Measurements from ENCODE around the gene UNC79. TPM values are rescaled to one million over a fixed set of nuclear protein-coding genes. Genes with fewer than 3 reads are reported as not detected.

Gene UNC79
- total RNA-seq, 4 donors from 2014 or later: under 0.01 to 0.23 (median 0.18) TPM

DNA sequence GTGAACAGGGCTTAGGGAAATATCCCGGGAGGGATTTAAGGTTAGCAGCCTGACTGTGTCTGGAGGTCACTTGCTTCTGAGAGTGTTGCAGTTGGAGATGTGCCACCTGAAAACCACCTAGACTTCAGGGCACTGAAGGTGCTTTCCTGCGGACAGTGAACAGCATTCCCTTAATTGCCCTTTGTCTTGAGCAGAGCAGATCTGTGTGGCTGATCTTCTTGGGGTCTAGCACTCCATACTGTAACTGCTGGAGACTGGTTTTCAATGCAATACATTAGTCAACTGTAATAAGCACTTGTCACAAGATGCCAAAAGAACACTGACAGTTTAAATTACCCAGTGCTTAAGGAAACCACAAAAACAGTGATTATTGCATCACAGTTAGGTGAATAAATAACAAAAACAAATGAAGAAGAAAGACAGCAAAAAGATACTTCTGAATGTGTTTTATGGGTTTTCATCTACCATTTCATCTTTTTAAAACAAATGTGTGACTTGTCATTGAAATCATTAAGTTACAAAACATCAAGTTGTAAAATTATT is 245.7 kb downstream of the UNC79 start:
- TF ChIP-seq, protein P1, sequence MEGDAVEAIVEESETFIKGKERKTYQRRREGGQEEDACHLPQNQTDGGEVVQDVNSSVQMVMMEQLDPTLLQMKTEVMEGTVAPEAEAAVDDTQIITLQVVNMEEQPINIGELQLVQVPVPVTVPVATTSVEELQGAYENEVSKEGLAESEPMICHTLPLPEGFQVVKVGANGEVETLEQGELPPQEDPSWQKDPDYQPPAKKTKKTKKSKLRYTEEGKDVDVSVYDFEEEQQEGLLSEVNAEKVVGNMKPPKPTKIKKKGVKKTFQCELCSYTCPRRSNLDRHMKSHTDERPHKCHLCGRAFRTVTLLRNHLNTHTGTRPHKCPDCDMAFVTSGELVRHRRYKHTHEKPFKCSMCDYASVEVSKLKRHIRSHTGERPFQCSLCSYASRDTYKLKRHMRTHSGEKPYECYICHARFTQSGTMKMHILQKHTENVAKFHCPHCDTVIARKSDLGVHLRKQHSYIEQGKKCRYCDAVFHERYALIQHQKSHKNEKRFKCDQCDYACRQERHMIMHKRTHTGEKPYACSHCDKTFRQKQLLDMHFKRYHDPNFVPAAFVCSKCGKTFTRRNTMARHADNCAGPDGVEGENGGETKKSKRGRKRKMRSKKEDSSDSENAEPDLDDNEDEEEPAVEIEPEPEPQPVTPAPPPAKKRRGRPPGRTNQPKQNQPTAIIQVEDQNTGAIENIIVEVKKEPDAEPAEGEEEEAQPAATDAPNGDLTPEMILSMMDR (IDR thresholded peaks at IDR 0.05): no peak
- no peak for TF ChIP-seq POLR2A (IDR thresholded peaks at IDR 0.05; ENCODE audit: low read depth)
- TF ChIP-seq EP300 (IDR thresholded peaks at IDR 0.05): no peak
- TF ChIP-seq POLR2AphosphoS5 (IDR thresholded peaks at IDR 0.05): no peak
- WGBS: 90% methylated on average over 2 of the region's 2 CpGs
- no peaks in the 10 kb centered on the region for H3K4me1 ChIP-seq
- intact Hi-C loops (cut with DNase I): no loop called here
- DNase-seq (ENCODE audit: extremely low spot score): no peak
- no peaks in the 10 kb centered on the region for H3K27me3 ChIP-seq
- H3K36me3 ChIP-seq: no peaks in the 10 kb centered on the region
- H3K9me3 ChIP-seq: no peaks in the 10 kb centered on the region
- H3K27ac ChIP-seq (replicated peaks in 1 of 4): no peak overlapping the region
- H3K4me3 ChIP-seq: no peak overlapping the region

- no peaks in the 10 kb centered on the region for H3K27me3 ChIP-seq
- no peaks in the 10 kb centered on the region for H3K9me3 ChIP-seq
- H3K27ac ChIP-seq (replicated peaks in 1 of 4): no peak overlapping the region
- no peaks in the 10 kb centered on the region for H3K4me1 ChIP-seq
- intact Hi-C loops (cut with DNase I): no loop called here
- TF ChIP-seq EP300 (IDR thresholded peaks at IDR 0.05) (no peak), POLR2AphosphoS5 (IDR thresholded peaks at IDR 0.05) (no peak), POLR2A (IDR thresholded peaks at IDR 0.05; ENCODE audit: low read depth) (no peak)
- no peak overlapping the region for H3K4me3 ChIP-seq
- WGBS: 94% methylated on average over 2 of the region's 2 CpGs
- DNase-seq (ENCODE audit: extremely low spot score): no peak
- H3K36me3 ChIP-seq: no peaks in the 10 kb centered on the region
Measured at GRCh38 chr14:93682459-93682858, 251.7 kb downstream of the UNC79 start.

- no peak for DNase-seq (ENCODE audit: extremely low spot score)
Measured at GRCh38 chr14:93683226-93683625, 252.5 kb downstream of the UNC79 start.

DNA sequence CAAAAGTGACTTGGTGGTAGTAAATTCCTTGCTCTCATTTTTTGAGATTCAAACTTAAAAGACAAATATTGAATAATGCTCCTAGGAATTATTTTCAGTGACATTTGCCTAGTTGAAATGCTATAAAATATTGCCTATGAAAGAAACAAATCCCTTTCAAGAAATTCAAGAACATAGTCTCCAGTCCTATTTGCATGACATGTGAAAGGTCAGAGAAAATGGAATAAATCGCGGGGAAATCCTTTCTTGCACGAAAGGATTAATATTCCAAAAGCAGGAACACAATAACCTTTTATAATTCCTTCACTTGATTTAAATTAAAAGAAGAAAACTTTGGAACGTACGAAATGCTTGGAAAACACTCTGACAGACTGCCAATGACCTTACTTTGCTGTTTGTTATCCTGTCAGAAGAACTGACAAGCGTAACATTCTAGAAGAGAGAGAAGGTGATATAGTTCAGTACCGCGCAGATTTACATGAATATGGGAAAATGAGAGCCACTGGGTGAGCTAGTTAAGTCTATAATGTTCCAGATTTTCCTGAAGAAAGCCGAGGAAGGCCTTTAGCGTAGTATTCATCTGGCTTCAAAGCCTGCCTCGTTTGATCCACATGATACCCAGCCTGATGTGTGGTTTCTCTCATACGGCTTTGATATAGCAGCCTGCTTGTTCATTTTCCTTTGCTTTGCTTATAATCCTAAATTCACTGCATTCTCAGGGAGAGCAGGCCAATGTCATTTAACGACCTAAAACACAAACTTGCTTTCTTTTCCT is 254.6 kb downstream of the UNC79 start:
- Histone ChIP-seq H3K27ac (replicated peaks in 1 of 4) (no peak overlapping the region), H3K4me1 (no peaks in the 10 kb centered on the region), H3K27me3 (no peaks in the 10 kb centered on the region), H3K4me3 (no peak overlapping the region), H3K9me3 (no peaks in the 10 kb centered on the region), H3K36me3 (no peaks in the 10 kb centered on the region)
- TF ChIP-seq POLR2A (IDR thresholded peaks at IDR 0.05; ENCODE audit: low read depth): no peak
- TF ChIP-seq, protein P1 (IDR thresholded peaks at IDR 0.05): no peak
- TF ChIP-seq EP300 (IDR thresholded peaks at IDR 0.05): no peak
- 81% methylated on average over 13 of the region's 13 CpGs for WGBS
- no peak for DNase-seq (ENCODE audit: extremely low spot score)
- intact Hi-C loops (cut with DNase I): no loop called here

More at GRCh38 chr14:93683226-93683625, 252.5 kb downstream of the UNC79 start:
- no peaks in the 10 kb centered on the region for H3K4me1 ChIP-seq
- no peak overlapping the region for H3K27ac ChIP-seq (replicated peaks in 1 of 4)
- H3K9me3 ChIP-seq: no peaks in the 10 kb centered on the region
- intact Hi-C loops (cut with DNase I): no loop called here
- no peak overlapping the region for H3K4me3 ChIP-seq
- H3K36me3 ChIP-seq: no peaks in the 10 kb centered on the region
- TF ChIP-seq EP300 (IDR thresholded peaks at IDR 0.05) (no peak), POLR2AphosphoS5 (IDR thresholded peaks at IDR 0.05) (no peak), POLR2A (IDR thresholded peaks at IDR 0.05; ENCODE audit: low read depth) (no peak)
- TF ChIP-seq, protein P1 (IDR thresholded peaks at IDR 0.05): no peak
- WGBS: 66% methylated on average over 5 of the region's 5 CpGs
- no peaks in the 10 kb centered on the region for H3K27me3 ChIP-seq

- TF ChIP-seq POLR2A (IDR thresholded peaks at IDR 0.05; ENCODE audit: low read depth) (no peak), POLR2AphosphoS5 (IDR thresholded peaks at IDR 0.05) (no peak), EP300 (IDR thresholded peaks at IDR 0.05) (no peak)
- TF ChIP-seq, protein P1 (IDR thresholded peaks at IDR 0.05): no peak
- Histone ChIP-seq H3K9me3 (no peaks in the 10 kb centered on the region), H3K27ac (replicated peaks in 1 of 4) (no peak overlapping the region), H3K36me3 (no peaks in the 10 kb centered on the region), H3K4me1 (no peaks in the 10 kb centered on the region), H3K27me3 (no peaks in the 10 kb centered on the region), H3K4me3 (no peak overlapping the region)
- 66% methylated on average over 5 of the region's 5 CpGs for WGBS
- intact Hi-C loops (cut with DNase I): no loop called here
- no peak for DNase-seq (ENCODE audit: extremely low spot score)
Measured at GRCh38 chr14:93686268-93686667, 255.5 kb downstream of the UNC79 start.

Measured in esophagus muscularis mucosa (tissue), 4 donors.